ENCODE data around the gene CFAP299. TPM values are rescaled to one million over a fixed set of nuclear protein-coding genes. Genes with fewer than 3 reads are reported as not detected.

CFAP299 gene
- total RNA-seq, 3 donors from 2014 or later = under 0.01 to 0.15 TPM; not detected in 1

- H3K27ac ChIP-seq = no peak overlapping the region
- intact Hi-C loops (cut with DNase I; ENCODE audit: low total_unique reads) = no loop called here
Observed at GRCh38 chr4:80452768-80453167, 117.2 kb downstream of the CFAP299 start.

GRCh38 chr4:80454040-80454439, 118.5 kb downstream of the CFAP299 start:
- Histone ChIP-seq H3K36me3 (no peaks in the 10 kb centered on the region), H3K27ac (no peak overlapping the region), H3K4me1 (no peaks in the 10 kb centered on the region), H3K9me3 (no peaks in the 10 kb centered on the region), H3K4me3 (no peak overlapping the region), H3K27me3 (no peaks in the 10 kb centered on the region)
- intact Hi-C loops (cut with DNase I; ENCODE audit: low total_unique reads) = no loop called here
- no peak for TF ChIP-seq CTCF (IDR thresholded peaks at IDR 0.05)
- no peak for TF ChIP-seq POLR2A (IDR thresholded peaks at IDR 0.05)
- no peak for TF ChIP-seq POLR2AphosphoS5 (IDR thresholded peaks at IDR 0.05)
- no peak for DNase-seq (ENCODE audit: low spot score in 2 of 2)

More at GRCh38 chr4:80452768-80453167, 117.2 kb downstream of the CFAP299 start:
- DNase-seq (ENCODE audit: low spot score in 2 of 2) = no peak
- no peaks in the 10 kb centered on the region for H3K27me3 ChIP-seq
- H3K36me3 ChIP-seq = no peaks in the 10 kb centered on the region
- no peaks in the 10 kb centered on the region for H3K4me1 ChIP-seq
- H3K9me3 ChIP-seq = no peaks in the 10 kb centered on the region
- no peak overlapping the region for H3K4me3 ChIP-seq
- TF ChIP-seq CTCF (IDR thresholded peaks at IDR 0.05) (no peak), POLR2A (IDR thresholded peaks at IDR 0.05) (no peak), POLR2AphosphoS5 (IDR thresholded peaks at IDR 0.05) (no peak)

- H3K9me3 ChIP-seq = no peaks in the 10 kb centered on the region
- H3K36me3 ChIP-seq = no peaks in the 10 kb centered on the region
- intact Hi-C loops (cut with DNase I; ENCODE audit: low total_unique reads) = no loop called here
- no peak overlapping the region for H3K4me3 ChIP-seq
- no peaks in the 10 kb centered on the region for H3K27me3 ChIP-seq
- no peak for DNase-seq (ENCODE audit: low spot score in 2 of 2)
- no peak overlapping the region for H3K27ac ChIP-seq
- H3K4me1 ChIP-seq = no peaks in the 10 kb centered on the region
- TF ChIP-seq POLR2AphosphoS5 (IDR thresholded peaks at IDR 0.05) = no peak
- TF ChIP-seq CTCF (IDR thresholded peaks at IDR 0.05) = no peak
- TF ChIP-seq POLR2A (IDR thresholded peaks at IDR 0.05) = no peak
Observed at GRCh38 chr4:80454556-80454955, 119.0 kb downstream of the CFAP299 start.

- Histone ChIP-seq H3K4me1 (no peaks in the 10 kb centered on the region), H3K36me3 (no peaks in the 10 kb centered on the region), H3K27ac (no peak overlapping the region), H3K27me3 (no peaks in the 10 kb centered on the region), H3K9me3 (no peaks in the 10 kb centered on the region), H3K4me3 (no peak overlapping the region)
- no peak for DNase-seq (ENCODE audit: low spot score in 2 of 2)
- TF ChIP-seq CTCF (IDR thresholded peaks at IDR 0.05) = no peak
- TF ChIP-seq POLR2AphosphoS5 (IDR thresholded peaks at IDR 0.05) = no peak
- TF ChIP-seq POLR2A (IDR thresholded peaks at IDR 0.05) = no peak
- intact Hi-C loops (cut with DNase I; ENCODE audit: low total_unique reads) = no loop called here
Observed at GRCh38 chr4:80459918-80460473, 124.5 kb downstream of the CFAP299 start.

GRCh38 chr4:80461412-80461811, 125.9 kb downstream of the CFAP299 start:
- intact Hi-C loops (cut with DNase I; ENCODE audit: low total_unique reads) = no loop called here
- TF ChIP-seq POLR2AphosphoS5 (IDR thresholded peaks at IDR 0.05) = no peak
- TF ChIP-seq CTCF (IDR thresholded peaks at IDR 0.05) = no peak
- no peak for TF ChIP-seq POLR2A (IDR thresholded peaks at IDR 0.05)
- Histone ChIP-seq H3K36me3 (no peaks in the 10 kb centered on the region), H3K27ac (no peak overlapping the region), H3K4me1 (no peaks in the 10 kb centered on the region), H3K4me3 (no peak overlapping the region), H3K9me3 (no peaks in the 10 kb centered on the region), H3K27me3 (no peaks in the 10 kb centered on the region)
- no peak for DNase-seq (ENCODE audit: low spot score in 2 of 2)
